ENCODE results near the gene TMEM86B.

GRCh38 chr19:55257461-55258420 is 29.2 kb upstream of the TMEM86B start:
- TF ChIP-seq CTCF (IDR thresholded peaks at IDR 0.05; ENCODE audit: poor library complexity, severe bottlenecking), result no peak
- no peak for TF ChIP-seq TAF1 (IDR thresholded peaks at IDR 0.05; ENCODE audit: low read depth)
- no peak for TF ChIP-seq EP300 (conservative IDR thresholded peaks at IDR 0.05; ENCODE audit: poor library complexity, severe bottlenecking)
- TF ChIP-seq REST (IDR thresholded peaks at IDR 0.05; ENCODE audit: borderline replicate concordance), result no peak

Data from neural cell (in vitro differentiated cells).